Measurements from ENCODE around the gene GNAQ.

GNAQ gene

DNA sequence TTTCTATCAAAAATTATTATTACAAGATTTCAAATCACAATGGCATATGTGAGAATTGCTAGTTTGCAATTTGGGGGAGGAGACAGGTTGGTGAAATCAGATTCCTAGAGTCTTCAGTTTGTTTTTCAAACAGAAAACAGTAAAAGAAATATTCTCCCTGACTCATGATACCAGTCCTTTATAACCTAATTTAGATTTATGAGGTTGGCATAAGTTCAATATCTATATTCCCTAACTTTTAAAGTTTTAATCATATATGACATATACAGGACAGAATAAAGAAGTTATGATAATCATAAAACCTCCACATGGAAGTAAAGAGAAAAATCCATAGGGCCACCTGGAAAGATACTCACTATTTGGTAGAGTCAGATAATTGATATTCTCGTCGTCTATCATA lies 216.4 kb downstream of the GNAQ start:
- no peak for DNase-seq (ENCODE audit: low read depth)

DNA sequence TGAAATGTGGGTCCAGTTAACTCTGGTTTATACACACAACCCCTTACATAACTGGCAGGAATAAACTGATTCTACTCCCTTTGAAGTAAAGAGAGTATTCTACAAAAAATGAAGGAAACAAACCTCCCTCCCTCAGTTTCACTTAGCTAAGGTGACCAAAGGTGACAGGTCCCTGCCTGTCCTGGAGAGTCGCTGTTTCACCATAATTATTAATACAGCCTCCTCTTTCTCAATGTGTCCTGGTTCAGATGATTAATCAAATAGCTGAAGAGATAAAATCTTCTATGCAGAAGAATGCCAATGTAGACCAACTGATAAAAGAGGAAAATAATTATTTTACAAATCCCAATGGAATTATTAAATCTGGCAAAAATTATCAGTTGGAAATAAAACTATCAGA lies 219.8 kb downstream of the GNAQ start:
- DNase-seq (ENCODE audit: low read depth) = no peak

DNA sequence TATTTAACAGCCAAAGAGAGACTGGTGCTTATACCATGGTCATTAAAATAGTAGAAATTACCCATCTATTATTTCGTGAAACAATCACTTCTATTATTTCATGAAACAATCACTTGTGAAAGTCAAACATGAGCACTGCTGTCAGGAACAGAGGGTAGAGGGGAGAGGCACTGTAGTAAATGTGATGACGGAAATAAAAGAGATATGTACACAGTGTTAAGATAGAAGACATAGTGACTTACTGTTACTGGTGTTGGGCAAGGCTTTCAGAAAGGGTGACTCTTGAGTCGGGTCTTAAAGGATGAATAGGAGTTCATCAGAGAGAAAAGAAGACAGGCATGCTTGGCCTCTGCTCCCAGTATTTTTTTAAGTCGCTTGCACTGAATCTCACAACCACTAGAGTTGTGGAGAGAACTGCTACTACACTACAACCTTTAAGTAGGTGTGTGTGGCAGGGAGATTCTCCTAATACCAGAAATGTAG lies 220.9 kb downstream of the GNAQ start:
- no peak for DNase-seq (ENCODE audit: low read depth)

DNA sequence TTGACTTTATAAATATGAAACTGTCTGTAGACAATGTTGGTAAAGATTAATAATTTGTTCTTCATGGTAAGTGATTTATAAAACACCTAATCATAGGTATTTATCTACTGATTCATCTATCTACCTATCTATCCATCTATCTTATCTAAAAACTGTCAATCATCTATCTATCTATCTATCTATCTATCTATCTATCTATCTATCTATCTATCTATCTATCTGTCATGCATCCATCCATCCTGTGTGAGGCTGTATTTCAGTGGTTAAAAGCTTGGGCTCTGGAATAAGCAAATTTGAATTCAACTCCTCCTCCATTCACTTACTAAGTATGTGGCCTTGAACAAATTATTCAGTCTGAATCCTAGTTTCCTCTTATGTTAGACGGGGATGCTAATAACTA lies 221.6 kb downstream of the GNAQ start:
- DNase-seq (ENCODE audit: low read depth) = no peak

DNA sequence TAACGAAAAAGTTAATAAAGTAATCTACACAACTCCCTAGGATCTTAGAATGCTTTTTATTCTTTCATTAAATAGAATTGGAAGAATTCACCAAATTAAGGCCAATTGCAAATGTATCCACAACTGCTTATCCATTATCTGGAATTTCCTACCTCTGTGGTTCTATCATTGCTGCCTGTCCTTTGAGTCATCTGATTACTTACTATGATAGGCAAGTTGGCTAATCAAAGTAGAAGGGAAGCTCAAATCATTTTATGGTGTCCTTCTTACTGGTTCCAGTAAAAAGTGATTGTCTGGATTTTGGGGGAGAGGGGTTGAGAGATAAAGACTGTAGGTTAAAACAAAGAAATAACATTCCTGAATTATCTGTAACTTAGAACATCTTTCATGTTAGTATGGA lies 222.1 kb downstream of the GNAQ start:
- no peak for DNase-seq (ENCODE audit: low read depth)

DNA sequence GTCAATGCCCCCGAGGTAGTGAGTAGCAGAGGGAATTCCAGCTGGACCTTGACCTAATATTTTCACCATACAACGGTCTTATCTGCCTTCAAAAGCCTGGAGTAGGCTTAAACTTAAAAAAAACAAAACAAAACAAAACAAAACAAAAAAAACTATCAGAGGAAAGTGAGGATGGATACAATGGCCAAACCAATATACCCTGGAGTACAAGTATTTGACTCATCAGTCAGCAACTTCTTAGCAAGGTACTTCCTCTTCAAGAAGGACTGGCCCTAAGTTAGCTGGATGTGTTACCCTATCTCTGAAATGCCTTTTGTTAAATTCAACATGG lies 222.9 kb downstream of the GNAQ start:
- no peak for DNase-seq (ENCODE audit: low read depth)

DNA sequence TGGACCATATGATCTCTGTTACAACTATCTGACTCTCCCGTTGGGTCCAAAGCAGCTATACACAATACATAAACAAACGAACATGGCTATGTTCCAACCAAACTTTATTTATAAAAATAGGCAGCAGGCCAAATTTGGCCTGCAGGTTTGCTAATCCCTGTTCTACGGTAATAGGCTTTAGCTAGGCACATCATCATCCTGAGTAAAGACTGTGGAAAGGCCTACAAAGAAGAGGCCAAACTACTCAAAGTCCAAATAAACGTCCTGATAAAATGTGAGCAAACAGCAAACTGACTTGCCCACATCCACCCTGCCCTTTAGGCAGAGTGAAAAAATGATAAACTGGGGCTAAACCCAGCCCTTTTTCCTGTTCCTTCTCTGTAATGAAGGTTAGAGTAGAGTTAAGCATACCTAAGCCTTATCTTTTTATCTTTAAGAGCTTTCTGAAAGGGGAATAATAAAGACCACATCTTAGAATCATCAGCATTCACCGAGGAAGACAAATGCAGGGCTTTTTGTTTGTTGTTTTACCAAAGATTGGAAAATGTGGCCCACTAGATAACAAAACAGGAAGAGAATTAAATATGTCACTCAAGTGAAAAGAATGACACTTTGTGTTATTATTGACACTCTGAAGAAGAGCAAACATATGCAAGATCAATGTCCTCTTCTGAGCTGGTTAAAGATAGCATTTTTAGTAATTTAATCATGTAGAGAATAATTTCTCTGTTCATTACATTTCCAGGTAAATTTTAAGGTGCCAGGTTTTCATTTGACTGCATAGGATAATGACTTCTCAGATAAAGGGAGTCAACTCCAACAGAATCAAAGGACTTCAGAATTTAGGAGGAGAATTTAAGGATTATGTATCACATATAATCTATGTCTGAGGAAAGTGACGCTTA lies 223.5 kb downstream of the GNAQ start:
- DNase-seq (ENCODE audit: low read depth) = peak; percentile 24

DNA sequence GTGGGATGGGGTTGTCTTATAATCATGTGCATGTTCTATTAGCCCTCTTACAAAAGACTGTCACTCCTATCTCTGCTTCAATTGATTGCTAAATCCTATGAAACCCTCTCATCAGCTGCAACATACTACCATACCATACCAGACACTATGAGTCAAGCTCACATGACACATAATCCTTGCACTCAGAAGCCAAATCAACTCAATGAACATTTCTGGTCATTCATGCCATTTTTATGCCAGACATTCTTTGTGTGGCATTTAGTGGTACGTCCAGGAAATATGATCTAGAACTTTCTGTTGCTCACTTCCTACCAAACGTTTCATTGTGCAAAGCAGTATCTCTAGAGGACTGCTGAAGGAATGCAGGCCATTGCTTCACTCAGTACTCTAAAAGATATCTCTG lies 224.3 kb downstream of the GNAQ start:
- peak; percentile 99 for DNase-seq (ENCODE audit: low read depth)

DNA sequence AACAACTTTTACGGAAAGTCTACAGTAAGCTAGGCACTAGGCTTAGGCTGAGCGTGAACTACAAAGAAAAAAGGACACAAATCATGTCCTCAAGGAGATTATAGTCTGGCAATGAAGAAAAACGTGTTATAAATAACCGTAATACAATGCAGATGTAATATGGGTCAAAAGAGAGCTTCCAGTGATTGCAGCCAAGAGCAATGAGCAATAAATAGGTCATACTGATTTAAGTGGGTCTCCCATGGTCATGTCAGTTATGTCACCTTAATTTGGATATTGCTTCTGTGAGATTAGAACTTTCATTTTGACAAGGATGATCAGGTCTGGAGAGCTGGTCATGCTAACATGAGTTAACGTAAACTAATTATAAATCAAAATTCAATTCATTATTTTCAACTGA lies 224.9 kb downstream of the GNAQ start:
- peak; percentile 26 for DNase-seq (ENCODE audit: low read depth)

DNA sequence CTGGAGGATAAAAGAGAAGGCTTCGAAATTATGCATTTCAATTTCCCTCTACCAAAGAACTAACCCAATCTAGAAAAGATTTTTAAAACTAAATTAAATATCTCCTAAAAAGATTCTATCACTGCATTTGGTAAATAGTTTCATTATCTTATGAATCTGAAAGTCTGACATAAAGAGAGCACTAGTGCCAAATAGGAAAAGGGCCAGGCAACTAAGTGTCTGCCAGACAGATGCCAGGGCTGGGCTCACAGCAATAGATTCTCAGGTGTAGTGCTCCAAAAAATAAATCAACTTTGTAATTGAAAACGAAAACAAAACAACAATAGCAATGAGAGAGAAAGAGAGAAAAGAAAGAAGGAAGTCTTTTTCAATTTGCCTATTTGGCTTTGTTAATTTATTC lies 225.8 kb downstream of the GNAQ start:
- DNase-seq (ENCODE audit: low read depth) = no peak

DNA sequence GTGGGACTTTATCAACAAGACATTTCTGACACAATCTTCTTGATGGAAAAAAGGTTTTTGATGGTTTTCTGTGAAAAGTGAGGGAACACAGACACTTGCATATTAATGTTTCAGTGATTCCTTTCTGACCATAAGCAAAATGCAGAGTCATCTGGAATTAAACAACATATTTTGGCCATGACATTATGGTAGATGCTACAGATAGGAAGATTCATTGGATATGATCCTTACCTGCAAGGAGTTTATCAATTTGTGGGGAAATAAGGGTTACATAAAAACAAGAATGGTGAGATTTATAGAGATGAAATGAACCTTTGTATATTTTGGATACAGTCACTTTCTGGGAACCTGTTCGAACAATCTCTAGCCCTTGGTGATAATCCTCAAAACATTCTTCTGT lies 228.2 kb downstream of the GNAQ start:
- DNase-seq (ENCODE audit: low read depth) = no peak

DNA sequence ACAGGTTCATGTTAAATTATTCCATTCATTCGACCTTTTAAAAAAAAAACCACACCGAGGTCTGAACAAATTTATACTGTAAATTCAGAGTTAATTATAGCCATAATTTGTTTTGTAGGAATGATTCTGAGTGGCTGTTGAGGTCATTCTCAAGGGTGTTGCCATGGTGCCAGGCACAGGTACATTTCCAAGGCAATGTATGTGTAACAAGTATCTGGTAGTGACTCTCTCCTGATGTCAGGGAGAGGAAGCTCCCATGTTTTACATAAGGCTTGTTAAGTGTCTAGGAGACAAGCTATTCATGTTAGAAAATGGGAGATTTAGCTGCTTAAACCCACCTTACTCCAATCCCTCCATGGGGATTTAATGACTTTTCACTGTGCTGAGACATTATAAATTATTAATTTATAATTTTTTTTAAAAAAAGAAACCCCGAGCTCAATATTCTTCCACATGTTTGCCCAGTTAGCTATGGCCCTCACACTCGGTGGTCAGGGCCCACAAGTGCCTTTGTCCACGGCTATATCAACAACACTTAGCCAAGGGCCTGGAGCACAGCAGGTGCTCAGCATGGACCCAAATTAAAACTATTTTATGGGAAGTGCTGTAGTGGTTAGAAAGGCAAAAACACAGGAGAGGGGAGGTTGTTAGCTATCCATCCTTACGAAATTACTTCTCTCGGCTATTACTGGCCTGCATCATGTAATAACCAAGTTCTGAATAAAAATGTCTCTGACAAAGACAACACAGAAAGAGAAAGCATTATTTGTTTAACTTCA lies 228.9 kb downstream of the GNAQ start:
- no peak for DNase-seq (ENCODE audit: low read depth)

DNA sequence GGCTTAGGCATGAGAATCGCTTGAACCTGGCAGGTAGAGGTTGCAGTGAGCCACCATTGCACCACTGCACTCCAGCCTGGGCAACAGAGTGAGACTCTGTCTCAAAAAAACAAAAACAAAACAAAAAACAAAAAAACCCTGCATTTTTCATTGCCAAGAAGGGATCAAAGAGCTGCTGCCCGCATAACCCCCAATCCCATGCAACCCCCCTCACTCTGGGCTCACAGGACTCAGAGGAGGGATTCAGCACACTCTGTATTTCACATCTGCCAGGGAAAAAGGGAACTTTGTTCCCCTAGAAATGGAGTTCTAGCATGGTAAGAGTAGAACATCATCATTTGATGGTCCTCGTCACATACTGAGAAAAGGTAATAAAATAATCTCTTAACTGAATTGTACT lies 229.5 kb downstream of the GNAQ start:
- DNase-seq (ENCODE audit: low read depth) = no peak

DNA sequence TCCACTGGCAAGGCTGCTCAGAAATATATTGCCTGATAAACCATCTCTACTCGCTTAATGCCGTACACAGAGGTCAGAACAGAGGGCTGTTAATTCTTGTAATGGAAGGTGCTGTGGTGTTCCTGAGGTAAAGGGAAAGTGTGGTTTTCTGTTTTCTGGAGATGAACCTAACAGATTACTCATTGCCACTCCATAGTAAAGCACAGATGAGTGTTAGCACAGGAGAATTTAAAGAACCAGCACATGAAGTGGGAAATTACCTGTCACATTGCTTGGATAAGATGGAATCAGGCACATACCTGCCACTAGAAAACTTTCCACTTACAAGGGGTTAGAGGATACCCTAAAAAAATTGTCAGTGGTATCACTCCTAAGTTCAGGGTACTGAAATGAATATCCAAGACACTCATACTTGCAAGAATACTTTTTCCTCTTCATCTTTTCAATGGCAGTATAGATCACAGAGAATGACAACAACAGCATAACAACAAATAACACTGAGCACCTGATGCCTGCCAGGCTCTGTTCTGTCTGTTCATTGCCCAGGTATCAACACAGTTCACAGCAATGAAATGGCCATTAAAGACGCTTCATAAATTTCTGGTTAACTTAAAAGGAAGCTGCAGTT lies 230.6 kb downstream of the GNAQ start:
- DNase-seq (ENCODE audit: low read depth) = no peak

DNA sequence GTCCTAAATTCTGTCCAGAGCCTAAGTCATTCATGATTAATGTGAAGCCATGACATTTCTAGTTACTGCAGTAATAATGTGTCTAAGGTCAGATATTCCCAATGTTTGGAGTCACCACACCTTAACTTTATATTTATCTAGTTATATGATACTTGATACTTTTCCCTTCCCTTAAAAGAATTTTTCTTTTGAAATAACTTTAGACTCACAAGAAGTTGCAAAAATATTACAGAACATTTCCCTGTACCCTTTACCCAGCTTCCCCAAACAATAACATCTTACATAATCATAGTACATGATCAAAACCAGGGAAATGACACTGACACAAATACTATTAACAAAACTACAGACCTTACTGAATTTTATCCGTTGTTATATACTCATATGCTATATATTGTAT lies 233.5 kb downstream of the GNAQ start:
- no peak for DNase-seq (ENCODE audit: low read depth)

DNA sequence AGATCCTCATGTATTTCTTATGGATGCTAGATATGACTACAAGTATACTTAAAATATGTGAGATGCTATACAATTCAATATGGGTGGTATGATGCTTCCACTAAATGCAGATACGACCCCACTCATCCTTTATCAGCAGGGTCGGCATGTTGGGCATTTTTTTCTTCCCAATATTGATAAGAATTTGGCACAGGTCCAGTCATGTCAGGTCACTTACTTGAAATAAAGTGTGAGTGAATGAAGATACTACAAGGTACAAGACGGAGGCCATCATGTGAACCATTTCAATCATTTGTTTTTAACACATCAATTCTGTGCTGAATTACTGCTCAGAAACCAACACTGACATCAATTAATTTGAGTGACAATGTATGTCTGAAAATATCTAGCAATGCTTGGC lies 236.6 kb downstream of the GNAQ start:
- DNase-seq (ENCODE audit: low read depth) = no peak

DNA sequence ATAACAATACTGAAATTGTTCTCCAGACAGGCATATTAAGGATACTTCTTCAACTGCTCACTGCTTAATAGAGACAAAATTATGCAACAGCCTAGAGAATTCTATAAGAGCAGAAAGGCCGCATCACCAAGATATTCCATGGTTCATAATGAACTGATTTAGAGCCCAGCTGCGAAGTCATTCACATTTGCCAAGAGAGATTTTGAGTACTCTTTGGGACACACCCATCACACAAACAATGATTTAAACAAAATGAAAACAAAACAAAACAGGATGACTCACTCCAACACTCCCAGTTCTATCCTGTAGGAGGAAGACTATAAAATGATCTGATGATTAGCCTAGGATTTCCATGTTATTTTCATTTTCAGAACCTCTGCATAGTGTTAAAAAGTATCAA lies 237.8 kb downstream of the GNAQ start:
- DNase-seq (ENCODE audit: low read depth) = peak; percentile 66

DNA sequence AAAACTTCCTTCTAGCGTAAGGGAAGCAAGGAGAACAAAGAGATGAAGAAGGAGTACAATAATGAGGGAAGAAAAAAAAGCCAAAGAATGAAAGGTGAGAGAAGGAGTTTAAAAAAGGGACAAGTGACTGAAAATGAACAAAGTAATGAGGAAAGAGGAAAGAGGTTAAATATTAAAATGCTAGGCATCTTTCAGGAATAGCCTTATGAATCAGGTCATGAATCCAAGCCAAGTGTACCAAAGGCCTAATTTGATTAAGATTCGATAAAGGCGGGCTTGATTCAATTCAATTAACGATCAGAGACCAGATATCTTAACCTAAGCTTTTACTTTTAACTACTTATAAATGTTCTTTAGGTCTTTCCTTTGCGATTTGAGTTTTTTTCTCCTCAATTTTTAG lies 241.7 kb downstream of the GNAQ start:
- DNase-seq (ENCODE audit: low read depth) = no peak

DNA sequence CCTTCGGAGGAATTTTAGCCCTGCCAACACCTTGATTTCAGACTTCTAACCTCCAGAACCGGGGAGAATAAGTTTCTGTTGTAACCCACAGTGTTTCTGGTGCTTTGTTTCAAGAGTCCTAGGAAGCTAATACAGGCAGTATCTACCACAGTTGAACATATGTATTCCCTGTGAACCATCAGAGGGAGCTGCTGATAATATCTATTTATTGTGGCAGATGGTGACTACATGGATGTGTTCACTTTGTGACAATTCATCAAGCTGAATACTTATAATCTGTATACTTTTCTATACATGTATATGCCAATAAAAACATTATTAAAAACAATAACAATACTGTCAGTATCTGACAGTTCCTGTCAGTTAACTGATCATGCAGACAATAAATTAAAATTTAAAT lies 246.3 kb downstream of the GNAQ start:
- DNase-seq (ENCODE audit: low read depth) = no peak

DNA sequence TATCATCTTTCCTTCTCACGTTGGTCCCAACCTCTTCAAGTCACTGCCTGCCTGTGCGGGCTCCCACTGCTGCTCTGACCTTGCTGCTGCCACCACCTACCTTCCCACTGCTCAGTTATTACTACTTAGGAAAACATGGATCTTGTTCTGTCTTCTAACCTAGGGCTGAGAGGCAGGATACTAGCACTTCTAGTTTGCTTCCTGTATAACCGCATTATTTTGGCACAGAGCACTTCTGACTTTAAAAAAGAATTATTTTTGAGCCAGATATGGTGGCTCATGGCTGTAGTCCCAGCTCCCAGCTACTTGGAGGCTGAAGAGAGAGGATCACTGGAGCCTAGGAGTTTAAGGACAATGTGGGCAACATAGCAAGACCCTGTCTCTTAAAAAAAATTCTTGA lies 248.1 kb downstream of the GNAQ start:
- no peak for DNase-seq (ENCODE audit: low read depth)

DNA sequence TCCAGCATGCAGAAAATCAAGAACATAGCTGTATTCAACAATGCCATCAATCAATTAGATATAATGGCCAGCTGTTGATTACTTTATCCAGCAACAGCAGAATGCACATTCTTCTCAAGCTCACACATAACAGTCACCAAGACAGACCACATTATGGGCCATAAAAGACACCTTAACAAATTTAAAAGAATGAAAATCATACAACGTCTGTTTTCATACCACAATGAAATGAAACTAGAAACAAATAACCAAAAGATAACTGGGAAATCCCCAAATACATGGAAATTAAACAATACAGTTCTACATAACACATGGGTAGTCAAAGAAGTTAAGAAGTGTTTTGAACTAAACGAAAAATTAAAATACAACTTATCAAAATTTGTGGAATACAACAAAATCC lies 252.6 kb downstream of the GNAQ start:
- DNase-seq (ENCODE audit: low read depth) = no peak

DNA sequence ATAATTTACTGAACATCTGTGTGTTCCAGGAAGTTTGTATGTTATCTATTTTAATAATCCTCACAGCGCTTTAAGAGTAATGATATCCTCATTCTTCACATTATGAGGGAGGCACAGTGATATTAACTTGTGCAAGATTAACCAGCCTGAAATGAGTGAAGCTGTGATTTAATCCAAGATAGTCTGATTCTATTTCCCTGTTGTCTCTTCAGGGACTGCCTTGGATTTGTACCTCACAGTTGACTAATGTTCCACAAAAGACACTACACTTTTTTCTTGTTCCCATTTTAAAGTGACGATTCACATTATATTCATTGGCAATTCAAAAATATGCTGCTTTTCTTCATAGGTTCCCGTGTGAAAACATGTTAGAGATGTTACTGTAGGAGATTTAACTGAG lies 258.2 kb downstream of the GNAQ start:
- no peak for DNase-seq (ENCODE audit: low read depth)

DNA sequence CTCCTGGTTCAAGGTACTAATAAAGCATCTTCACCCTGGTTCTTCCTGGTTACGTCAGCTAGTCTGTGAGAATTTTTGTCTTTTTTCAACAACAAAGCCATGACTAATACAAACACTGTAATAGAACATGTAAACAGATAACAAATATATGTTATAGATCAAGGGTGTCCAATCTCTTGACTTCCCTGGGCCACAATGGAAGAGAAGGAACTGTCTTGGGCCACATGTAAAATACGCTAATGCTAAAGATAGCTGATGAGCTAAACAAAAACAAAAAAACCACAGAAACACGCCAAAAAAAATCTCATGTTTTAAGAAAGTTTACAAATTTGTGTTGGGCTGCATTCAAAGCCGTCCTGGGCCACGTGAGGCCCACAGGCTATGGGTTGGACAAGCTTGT lies 259.0 kb downstream of the GNAQ start:
- DNase-seq (ENCODE audit: low read depth) = no peak
